MM.1S (cell line): ENCODE measurements around the gene TRAF3.

Experiments used
- DNase-seq: peaks from one replicate; pipeline ENCODE4 v3.0.0-alpha.2; 2015
- H2AFZ ChIP-seq: fragments of 300-600 bp; sonication (generic); 2 replicates; pipeline ENCODE4 v1.6.0; 2016; ENCODE audit warnings: antibody characterized with exemption, low read length
- H3F3A ChIP-seq: fragments of 300-600 bp; sonication (generic); 2 replicates; pipeline ENCODE4 v1.6.1; 2016; ENCODE audit warnings: mild to moderate bottlenecking, antibody characterized with exemption, low read length, moderate library complexity, mixed read lengths; ENCODE audit not compliant: insufficient read depth
- H3K27ac ChIP-seq: fragments of 300-600 bp; sonication (generic); 2 replicates; pipeline ENCODE4 v1.5.1; 2016; ENCODE audit warnings: mild to moderate bottlenecking, low read length
- H3K27me3 ChIP-seq: fragments of 300-600 bp; sonication (generic); replicated peaks from 2 replicates; pipeline ENCODE4 v1.6.0; 2016; ENCODE audit warnings: low read length; ENCODE audit not compliant: insufficient read depth
- H3K36me3 ChIP-seq: fragments of 300-600 bp; sonication (generic); replicated peaks from 2 replicates; pipeline ENCODE4 v1.6.1; 2016; ENCODE audit warnings: mild to moderate bottlenecking, low read length, mixed read lengths; ENCODE audit not compliant: insufficient read depth
- H3K4me1 ChIP-seq: fragments of 300-600 bp; sonication (generic); 2 replicates; pipeline ENCODE4 v1.6.1; 2016; ENCODE audit warnings: low read length, mixed read lengths
- H3K4me2 ChIP-seq: fragments of 300-600 bp; sonication (generic); 2 replicates; pipeline ENCODE4 v1.6.0; 2016; ENCODE audit warnings: low read depth, low read length
- H3K4me3 ChIP-seq: fragments of 300-600 bp; sonication (generic); 2 replicates; pipeline ENCODE4 v1.5.1; 2016; ENCODE audit warnings: low read length, mixed read lengths
- H3K79me2 ChIP-seq: fragments of 300-600 bp; sonication (generic); 2 replicates; pipeline ENCODE4 v1.6.1; 2016; ENCODE audit warnings: mixed run types, low read length, mixed read lengths
- H3K9ac ChIP-seq: fragments of 300-600 bp; sonication (generic); 2 replicates; pipeline ENCODE4 v1.6.1; 2016; ENCODE audit warnings: low read length, mixed read lengths
- H3K9me2 ChIP-seq: fragments of 300-600 bp; sonication (generic); replicated peaks from 2 replicates; pipeline ENCODE4 v1.6.1; 2016; ENCODE audit warnings: mild to moderate bottlenecking, low read length, mixed read lengths; ENCODE audit not compliant: insufficient read depth
- H3K9me3 ChIP-seq: fragments of 300-600 bp; sonication (generic); replicated peaks from 2 replicates; pipeline ENCODE4 v1.6.1; 2016; ENCODE audit warnings: mild to moderate bottlenecking, low read length, mixed read lengths; ENCODE audit not compliant: insufficient read depth
- H4K20me1 ChIP-seq: fragments of 300-600 bp; sonication (generic); 2 replicates; pipeline ENCODE4 v1.6.1; 2016; ENCODE audit warnings: mild to moderate bottlenecking, low read length, moderate library complexity, mixed read lengths; ENCODE audit not compliant: insufficient read depth
- EZH2 ChIP-seq: fragments of 300-600 bp; sonication (generic); optimal IDR thresholded peaks from 2 replicates; pipeline ENCODE3; 2017; ENCODE audit warnings: low read depth, mild to moderate bottlenecking, antibody characterized with exemption, low read length, mixed read lengths
- EZH2phosphoT487 ChIP-seq: fragments of 300-600 bp; sonication (generic); IDR thresholded peaks from 2 replicates; pipeline ENCODE4 v1.6.1; 2018; ENCODE audit warnings: antibody characterized with exemption, low read length
- TF ChIP-seq, protein P1 (sequence below): fragments of 300-600 bp; sonication (generic); IDR thresholded peaks from 2 replicates; pipeline ENCODE4 v1.5.1; 2016; ENCODE audit warnings: antibody characterized with exemption, low read length, mixed read lengths

TRAF3 gene

DNA sequence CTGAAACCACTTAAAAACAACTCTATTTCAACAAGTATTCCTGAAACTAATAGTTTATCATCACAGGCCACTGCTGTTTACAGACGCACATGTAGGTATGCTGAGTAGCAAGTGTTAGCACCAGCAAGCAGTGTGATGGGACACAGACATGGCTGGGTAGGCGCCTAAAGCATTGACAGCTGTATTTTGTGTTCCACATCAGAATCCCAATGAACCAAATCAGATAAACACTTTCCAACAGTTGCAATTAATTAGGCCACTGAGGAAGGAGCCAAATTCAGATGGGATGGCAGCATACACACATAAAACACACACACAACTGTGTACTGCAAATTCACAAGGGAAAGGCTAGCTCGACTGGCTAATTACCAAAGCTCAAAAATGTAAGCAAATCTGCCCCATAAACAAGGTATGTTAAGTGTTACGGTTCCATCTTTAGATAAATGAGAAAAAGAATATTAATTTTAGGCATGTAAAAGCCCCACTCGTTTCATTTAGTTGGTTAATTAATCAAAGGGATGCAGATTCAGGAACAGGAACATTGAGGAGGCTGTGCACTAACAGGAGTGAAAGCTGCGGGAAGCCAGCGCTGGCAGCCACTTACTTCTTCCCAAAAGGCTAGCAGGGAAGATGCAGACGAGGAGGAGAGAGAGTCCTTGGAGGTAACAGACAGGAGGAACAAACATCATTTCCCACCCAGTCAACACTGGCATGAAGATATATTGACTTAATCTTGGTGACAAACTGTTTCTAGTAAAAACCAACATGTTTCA lies 178.6 kb downstream of the TRAF3 start:
- no peak overlapping the region for H3K4me2 ChIP-seq

DNA sequence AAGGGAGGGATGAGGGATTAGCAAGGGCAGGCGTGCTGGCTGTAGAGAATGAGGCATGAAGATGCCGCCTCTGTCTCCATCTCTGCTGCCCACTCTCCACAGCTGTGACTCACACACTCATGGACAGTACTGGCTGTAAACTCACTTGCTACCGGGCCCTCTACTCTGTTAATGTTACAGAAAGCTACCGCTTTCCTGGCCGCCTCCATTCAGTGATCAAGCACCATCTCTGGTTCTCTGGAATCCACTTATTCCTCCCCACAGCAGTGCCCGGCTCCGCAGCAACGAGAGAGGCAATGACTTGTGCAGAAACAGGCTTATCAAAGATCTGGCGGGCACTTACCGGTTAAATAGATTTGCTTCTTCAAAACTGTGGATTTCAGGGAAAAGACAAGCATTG lies 180.0 kb downstream of the TRAF3 start:
- no peak for DNase-seq
- H3K9me3 ChIP-seq = no peaks in the 10 kb centered on the region
- H3K4me2 ChIP-seq = no peak overlapping the region
- no peaks in the 10 kb centered on the region for H4K20me1 ChIP-seq
- H3K4me1 ChIP-seq = no peaks in the 10 kb centered on the region
- H3K27me3 ChIP-seq = no peaks in the 10 kb centered on the region
- TF ChIP-seq EZH2 (no peak), EZH2phosphoT487 (no peak)
- TF ChIP-seq, protein P1, sequence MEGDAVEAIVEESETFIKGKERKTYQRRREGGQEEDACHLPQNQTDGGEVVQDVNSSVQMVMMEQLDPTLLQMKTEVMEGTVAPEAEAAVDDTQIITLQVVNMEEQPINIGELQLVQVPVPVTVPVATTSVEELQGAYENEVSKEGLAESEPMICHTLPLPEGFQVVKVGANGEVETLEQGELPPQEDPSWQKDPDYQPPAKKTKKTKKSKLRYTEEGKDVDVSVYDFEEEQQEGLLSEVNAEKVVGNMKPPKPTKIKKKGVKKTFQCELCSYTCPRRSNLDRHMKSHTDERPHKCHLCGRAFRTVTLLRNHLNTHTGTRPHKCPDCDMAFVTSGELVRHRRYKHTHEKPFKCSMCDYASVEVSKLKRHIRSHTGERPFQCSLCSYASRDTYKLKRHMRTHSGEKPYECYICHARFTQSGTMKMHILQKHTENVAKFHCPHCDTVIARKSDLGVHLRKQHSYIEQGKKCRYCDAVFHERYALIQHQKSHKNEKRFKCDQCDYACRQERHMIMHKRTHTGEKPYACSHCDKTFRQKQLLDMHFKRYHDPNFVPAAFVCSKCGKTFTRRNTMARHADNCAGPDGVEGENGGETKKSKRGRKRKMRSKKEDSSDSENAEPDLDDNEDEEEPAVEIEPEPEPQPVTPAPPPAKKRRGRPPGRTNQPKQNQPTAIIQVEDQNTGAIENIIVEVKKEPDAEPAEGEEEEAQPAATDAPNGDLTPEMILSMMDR = no peak
- H3K27ac ChIP-seq = no peak overlapping the region
- H2AFZ ChIP-seq = no peak overlapping the region
- H3K9me2 ChIP-seq = no peaks in the 10 kb centered on the region
- no peaks in the 10 kb centered on the region for H3F3A ChIP-seq
- H3K36me3 ChIP-seq = no peaks in the 10 kb centered on the region
- no peak overlapping the region for H3K9ac ChIP-seq
- no peaks in the 10 kb centered on the region for H3K79me2 ChIP-seq
- H3K4me3 ChIP-seq = no peak overlapping the region

More for the DNA sequence above, 178.6 kb downstream of the TRAF3 start:
- Histone ChIP-seq H3K4me3 (no peak overlapping the region), H3K9me3 (no peaks in the 10 kb centered on the region), H3K27me3 (no peaks in the 10 kb centered on the region), H2AFZ (no peak overlapping the region), H3F3A (no peaks in the 10 kb centered on the region), H3K79me2 (no peaks in the 10 kb centered on the region), H3K4me1 (no peaks in the 10 kb centered on the region), H3K9me2 (no peaks in the 10 kb centered on the region), H4K20me1 (no peaks in the 10 kb centered on the region), H3K36me3 (no peaks in the 10 kb centered on the region), H3K27ac (no peak overlapping the region), H3K9ac (no peak overlapping the region)
- DNase-seq = no peak
- TF ChIP-seq, protein P1 = no peak
- TF ChIP-seq EZH2phosphoT487 = no peak
- TF ChIP-seq EZH2 = no peak

DNA sequence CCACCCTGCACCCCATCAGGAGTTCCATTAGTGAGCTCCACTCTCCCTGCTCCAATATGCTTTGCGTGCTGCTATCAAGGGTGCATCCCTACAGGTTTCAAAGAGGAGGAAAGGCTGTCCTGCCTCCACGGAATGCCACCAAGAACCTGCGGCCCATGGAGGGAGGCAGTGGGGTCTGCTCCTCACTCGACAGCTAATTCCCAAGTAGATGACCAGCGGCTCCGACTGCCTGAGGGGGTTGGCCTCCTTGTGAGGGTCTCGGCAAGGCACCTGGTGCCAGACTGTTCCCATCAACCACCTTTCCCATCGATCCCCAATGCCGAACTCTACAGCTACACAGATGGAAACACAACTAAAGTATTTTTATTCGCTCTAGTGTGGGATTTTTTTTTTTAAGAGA lies 181.2 kb downstream of the TRAF3 start:
- no peak overlapping the region for H3K9ac ChIP-seq
- H3K4me3 ChIP-seq = no peak overlapping the region
- no peak overlapping the region for H3K4me2 ChIP-seq
- H3K27ac ChIP-seq = no peak overlapping the region
- H3K36me3 ChIP-seq = no peaks in the 10 kb centered on the region
- H3F3A ChIP-seq = no peaks in the 10 kb centered on the region
- no peaks in the 10 kb centered on the region for H3K4me1 ChIP-seq
- DNase-seq = no peak
- no peaks in the 10 kb centered on the region for H3K79me2 ChIP-seq
- no peaks in the 10 kb centered on the region for H3K9me2 ChIP-seq
- TF ChIP-seq EZH2 (no peak), EZH2phosphoT487 (no peak)
- TF ChIP-seq, protein P1 = no peak
- H2AFZ ChIP-seq = no peak overlapping the region
- H3K9me3 ChIP-seq = no peaks in the 10 kb centered on the region
- no peaks in the 10 kb centered on the region for H3K27me3 ChIP-seq
- no peaks in the 10 kb centered on the region for H4K20me1 ChIP-seq
